HepG2 (cell line): ENCODE results near the gene EXTL1. TPM values are rescaled to one million over a fixed set of nuclear protein-coding genes. Genes with fewer than 3 reads are reported as not detected.

Source experiments
- ATAC-seq: fragments of 200-7000 bp; cut with Tn5 transposase; 3 replicates; pipeline ENCODE4 v1.9.1; 2020; ENCODE audit warnings: mild to moderate bottlenecking, moderate library complexity
- BruUV-seq: library from RNA; stranded (reverse); fragments of 400-500 nt; replicated peaks from 2 replicates; lab custom pipeline; 2021; lab: Mats Ljungman, UMichigan
- CTCF ChIA-PET: fragments of 300-600 bp; formaldehyde crosslinking; extraction: SDS; loops from one replicate; lab custom pipeline; 2021; ENCODE audit warnings: low total read pairs, inconsistent platforms, low intra/inter-chr PET ratio; lab: Yijun Ruan, JAX
- POLR2A ChIA-PET: fragments of 350-600 bp; sonication (Branson Sonifier 250); formaldehyde crosslinking; loops from one replicate; lab custom pipeline; 2020; ENCODE audit warnings: antibody characterized with exemption, inconsistent platforms; lab: Yijun Ruan, JAX
- DNase-seq: peaks from one replicate; pipeline ENCODE4 v3.0.0-alpha.2; 2015; ENCODE audit warnings: low spot score
- FAIRE-seq: peaks from 3 replicates; lab custom pipeline; 2011; peaks lifted over from hg19 to GRCh38; lab: Jason Lieb, UNC
- H2AFZ ChIP-seq: one replicate; pipeline ENCODE4 v1.6.1; 2011; ENCODE audit warnings: low read length, inconsistent platforms
- H3K27ac ChIP-seq: fragments of 300-600 bp; 3 replicates; pipeline ENCODE4 v1.8.0; 2011; ENCODE audit warnings: mixed run types, mild to moderate bottlenecking, mixed read lengths, low read length, inconsistent platforms; ENCODE audit not compliant: insufficient read depth; ENCODE audit errors: extremely low read length
- H3K27me3 ChIP-seq, 2 experiments: fragments of 200-600 bp in 1 of 2; 2 replicates in 1 of 2; 3 replicates in 1 of 2; pipeline versions ENCODE4 v1.6.0 to v1.8.0; 2011; ENCODE audit warnings: low read length in 2 of 2, mild to moderate bottlenecking in 2 of 2, moderate library complexity in 2 of 2, inconsistent platforms in 1 of 2; ENCODE audit not compliant: insufficient read depth in 2 of 2, control insufficient read depth in 1 of 2
- H3K36me3 ChIP-seq, 2 experiments: fragments of 200-600 bp in 1 of 2; replicated peaks in 1 of 2; 2 replicates in 1 of 2; 3 replicates in 1 of 2; pipeline versions ENCODE4 v1.5.1 to v1.8.0; 2011; ENCODE audit warnings: low read length in 2 of 2, inconsistent platforms in 1 of 2; ENCODE audit not compliant: insufficient read depth in 2 of 2, control insufficient read depth in 1 of 2
- H3K4me1 ChIP-seq: 2 replicates; pipeline ENCODE4 v1.5.1; 2012; ENCODE audit warnings: low read length, inconsistent platforms; ENCODE audit not compliant: insufficient read depth
- H3K4me2 ChIP-seq: 2 replicates; pipeline ENCODE4 v1.6.0; 2011; ENCODE audit warnings: low read depth, low read length, inconsistent platforms
- H3K4me3 ChIP-seq, 3 experiments: fragments of 200-600 bp in 1 of 3; sonication (generic), shearing (Covaris generic) in 1 of 3; replicated peaks in 1 of 3; 2 replicates each; pipeline ENCODE4 v1.5.1; 2011 to 2016; ENCODE audit warnings: low read length in 3 of 3, inconsistent platforms in 2 of 3, low read depth in 2 of 3, mild to moderate bottlenecking in 2 of 3, control low read depth in 1 of 3, mixed read lengths in 1 of 3; ENCODE audit not compliant: insufficient read depth in 1 of 3
- H3K79me2 ChIP-seq: one replicate; pipeline ENCODE4 v1.6.1; 2011; ENCODE audit warnings: low read length, inconsistent platforms; ENCODE audit not compliant: insufficient read depth
- H3K9ac ChIP-seq: 2 replicates; pipeline ENCODE4 v1.6.0; 2011; ENCODE audit warnings: mild to moderate bottlenecking, low read depth, low read length, inconsistent platforms; ENCODE audit not compliant: insufficient read depth
- H3K9me3 ChIP-seq: 2 replicates; pipeline ENCODE4 v1.5.1; 2012; ENCODE audit warnings: mild to moderate bottlenecking, low read length
- H4K20me1 ChIP-seq: 2 replicates; pipeline ENCODE4 v1.6.0; 2011; ENCODE audit warnings: inconsistent platforms, mild to moderate bottlenecking, low read length, moderate library complexity; ENCODE audit not compliant: insufficient read depth
- AGO1 ChIP-seq: fragments of 200-400 bp; formaldehyde crosslinking; IDR thresholded peaks from 2 replicates; pipeline ENCODE4 v1.6.1; 2017; ENCODE audit warnings: mild to moderate bottlenecking, low read depth, low read length, moderate library complexity; ENCODE audit not compliant: poor library complexity, severe bottlenecking
- CHCHD3 ChIP-seq: sonication (generic); formaldehyde crosslinking; IDR thresholded peaks from 2 replicates; pipeline ENCODE4 v1.8.0; 2022; ENCODE audit warnings: mild to moderate bottlenecking, missing genetic modification reagents, moderate library complexity
- HNRNPUL1 ChIP-seq: fragments of 200-400 bp; formaldehyde crosslinking; IDR thresholded peaks from 2 replicates; pipeline ENCODE4 v1.6.1; 2017; ENCODE audit warnings: low read depth, mild to moderate bottlenecking, low read length, moderate library complexity
- HOXA5 ChIP-seq: sonication (generic); formaldehyde crosslinking; IDR thresholded peaks from 2 replicates; pipeline ENCODE4 v1.4.0; 2020; ENCODE audit warnings: missing genetic modification reagents
- JUNB ChIP-seq: sonication (generic); formaldehyde crosslinking; IDR thresholded peaks from 2 replicates; pipeline ENCODE4 v1.8.0; 2022; ENCODE audit warnings: missing genetic modification reagents, mild to moderate bottlenecking, borderline replicate concordance
- POLR2AphosphoS2 ChIP-seq: IDR thresholded peaks from 2 replicates; pipeline ENCODE4 v1.6.1; 2011; ENCODE audit warnings: low read depth, low read length, improper control_type of control experiment
- ZBTB1 ChIP-seq: sonication (generic); formaldehyde crosslinking; IDR thresholded peaks from 2 replicates; pipeline ENCODE4 v1.4.0; 2020; ENCODE audit warnings: missing genetic modification reagents, borderline replicate concordance
- ZKSCAN8 ChIP-seq: IDR thresholded peaks from 2 replicates; pipeline ENCODE4 v1.6.1; 2016; ENCODE audit warnings: borderline replicate concordance, missing genetic modification reagents, missing compliant biosample characterization
- ZMYM4 ChIP-seq: sonication (generic); formaldehyde crosslinking; IDR thresholded peaks from 2 replicates; pipeline ENCODE4 v1.8.1; 2023; ENCODE audit warnings: mild to moderate bottlenecking, missing genetic modification reagents
- ZNF674 ChIP-seq: sonication (generic); formaldehyde crosslinking; IDR thresholded peaks from 2 replicates; pipeline ENCODE4 v1.5.0; 2020; ENCODE audit warnings: low read depth, mild to moderate bottlenecking, missing genetic modification reagents
- WGBS: methylation state at CpG from one replicate; pipeline ENCODE4 v1.1.6; 2017; ENCODE audit warnings: low lambda C conversion rate; 5-methylcytosine and 5-hydroxymethylcytosine counted together
- in situ Hi-C: cut with HindIII; loops from 2 replicates; pipeline ENCODE4 v1.10.0; 2017; ENCODE audit warnings: low pct_unique_long_range_greater_than_20kb; ENCODE audit not compliant: extremely low pct_ligation_motif_present
- intact Hi-C: fragments of 100-400 bp; cut with micrococcal nuclease; formaldehyde crosslinking; loops from one replicate; pipeline ENCODE4 v1.10.0; 2022; ENCODE audit not compliant: unreplicated experiment
- polyA plus RNA-seq, 8 experiments: library from polyadenylated mRNA; depleted of rRNA in 3 of 8; stranded (reverse) in 7 of 8; unstranded in 1 of 8; fragments of >200 nt; fragmentation: Illumina TruSeq in 4 of 8; extraction: Trizol in 4 of 8; gene quantifications; 2 replicates each; pipeline versions ENCODE4 v1.2.1 to v1.2.3, GENCODE V29; 2011 to 2016; ENCODE audit warnings: low read depth in 4 of 8, missing spikeins in 1 of 8, mixed read lengths in 1 of 8; ENCODE audit not compliant: insufficient read depth in 1 of 8
- total RNA-seq, 5 experiments: library from RNA; depleted of rRNA; stranded (reverse); fragments of >200 nt; fragmentation: Illumina TruSeq; extraction: Trizol; gene quantifications; 2 replicates each; pipeline ENCODE4 v1.2.3, GENCODE V29; 2016; ENCODE audit warnings: low read depth in 1 of 5

Gene EXTL1
- total and polyA plus RNA-seq, 2 of the 13 experiments (the other 11 are each of a cell fraction or from before 2014, with no cell fraction given): 0.35 to 1.0 TPM

DNA sequence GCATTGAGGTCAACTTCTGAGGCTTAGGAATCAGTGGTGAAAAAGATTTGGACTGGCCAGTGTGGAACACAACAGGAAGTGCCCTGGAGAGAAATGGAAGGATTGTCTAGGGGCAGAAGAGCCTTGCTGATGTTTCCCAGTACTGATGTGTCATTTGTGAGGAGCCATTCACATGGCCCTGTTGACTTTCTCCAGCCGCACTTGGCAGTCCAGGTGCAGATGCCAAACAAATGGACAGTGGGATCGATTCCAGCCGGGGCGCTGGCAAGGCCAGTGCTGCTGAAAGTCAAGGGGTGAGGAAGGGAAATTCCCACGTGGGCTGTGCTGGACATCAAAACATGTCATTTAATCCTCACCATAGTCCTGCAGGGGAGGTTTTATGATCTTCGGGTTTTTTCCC is 50.7 kb downstream of the EXTL1 start:
- H2AFZ ChIP-seq: no peak overlapping the region
- no peak for FAIRE-seq
- H3K4me3 ChIP-seq: no peak overlapping the region
- no peaks in the 10 kb centered on the region for H4K20me1 ChIP-seq
- no peaks in the 10 kb centered on the region for H3K36me3 ChIP-seq
- H3K9ac ChIP-seq: no peak overlapping the region
- CTCF ChIA-PET: no interaction called here
- H3K9me3 ChIP-seq: no peaks in the 10 kb centered on the region
- H3K4me1 ChIP-seq: 0 out of 2 replicates have a peak, but pooled peaks cover 7% of the 10 kb centered on the region
- no peak overlapping the region for H3K27ac ChIP-seq
- in situ Hi-C loops: no loop called here
- H3K79me2 ChIP-seq: no peaks in the 10 kb centered on the region
- DNase-seq: no peak
- no peak overlapping the region for H3K4me2 ChIP-seq
- ATAC-seq: no peak
- no TSS peak for BruUV-seq
- TF ChIP-seq ZBTB1 (no peak), HOXA5 (CRISPR knock-in tag) (no peak), JUNB (no peak), AGO1 (no peak), ZNF674 (CRISPR knock-in tag) (no peak), CHCHD3 (CRISPR knock-in tag) (no peak), ZKSCAN8 (no peak), HNRNPUL1 (no peak), ZMYM4 (CRISPR knock-in tag) (no peak), POLR2AphosphoS2 (no peak)
- WGBS: 0% methylated on average over 5 of the region's 6 CpGs
- POLR2A ChIA-PET: no interaction called here
- H3K27me3 ChIP-seq: peaks cover 2 to 31% of the 10 kb centered on the region in 2 experiments; a peak in 3 of 5 replicates
- intact Hi-C loops: no loop called here
